Neural progenitor cell (in vitro differentiated cells): Measurements from ENCODE around the gene VPS13D.

Source experiments
- EZH2 ChIP-seq: fragments of 200-600 bp; sonication (generic); IDR thresholded peaks from 2 replicates; pipeline ENCODE4 v1.6.1; 2017; ENCODE audit warnings: antibody characterized with exemption, mild to moderate bottlenecking, moderate library complexity
- EZH2phosphoT487 ChIP-seq: fragments of 200-600 bp; sonication (generic); IDR thresholded peaks from 2 replicates; pipeline ENCODE4 v1.6.1; 2017; ENCODE audit warnings: antibody characterized with exemption
- TF ChIP-seq, protein P1 (sequence below): fragments of 200-600 bp; sonication (generic); IDR thresholded peaks from 2 replicates; pipeline ENCODE4 v1.5.1; 2017; ENCODE audit warnings: antibody characterized with exemption, mild to moderate bottlenecking

DNA sequence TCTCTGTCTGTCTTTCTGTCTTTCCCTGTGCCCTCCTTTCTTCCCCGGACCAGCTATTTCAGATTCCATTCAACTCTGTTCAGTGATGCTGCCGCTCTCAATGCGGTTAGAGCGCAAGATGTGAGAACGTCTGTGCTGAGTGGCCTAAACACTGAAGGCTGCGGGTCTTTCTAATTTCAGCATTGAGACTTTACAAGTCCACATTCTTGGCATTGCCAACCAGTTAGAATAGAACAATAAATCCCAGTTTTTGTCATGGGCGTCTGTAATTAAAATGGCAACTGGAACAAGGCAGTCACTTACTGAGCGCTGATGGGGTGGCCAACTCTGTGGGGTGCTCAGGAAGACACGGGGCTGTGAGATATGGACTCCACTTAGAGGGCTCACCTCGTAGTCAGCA is 275.4 kb downstream of the VPS13D start:
- TF ChIP-seq, protein P1, sequence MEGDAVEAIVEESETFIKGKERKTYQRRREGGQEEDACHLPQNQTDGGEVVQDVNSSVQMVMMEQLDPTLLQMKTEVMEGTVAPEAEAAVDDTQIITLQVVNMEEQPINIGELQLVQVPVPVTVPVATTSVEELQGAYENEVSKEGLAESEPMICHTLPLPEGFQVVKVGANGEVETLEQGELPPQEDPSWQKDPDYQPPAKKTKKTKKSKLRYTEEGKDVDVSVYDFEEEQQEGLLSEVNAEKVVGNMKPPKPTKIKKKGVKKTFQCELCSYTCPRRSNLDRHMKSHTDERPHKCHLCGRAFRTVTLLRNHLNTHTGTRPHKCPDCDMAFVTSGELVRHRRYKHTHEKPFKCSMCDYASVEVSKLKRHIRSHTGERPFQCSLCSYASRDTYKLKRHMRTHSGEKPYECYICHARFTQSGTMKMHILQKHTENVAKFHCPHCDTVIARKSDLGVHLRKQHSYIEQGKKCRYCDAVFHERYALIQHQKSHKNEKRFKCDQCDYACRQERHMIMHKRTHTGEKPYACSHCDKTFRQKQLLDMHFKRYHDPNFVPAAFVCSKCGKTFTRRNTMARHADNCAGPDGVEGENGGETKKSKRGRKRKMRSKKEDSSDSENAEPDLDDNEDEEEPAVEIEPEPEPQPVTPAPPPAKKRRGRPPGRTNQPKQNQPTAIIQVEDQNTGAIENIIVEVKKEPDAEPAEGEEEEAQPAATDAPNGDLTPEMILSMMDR: no peak
- TF ChIP-seq EZH2phosphoT487: no peak
- TF ChIP-seq EZH2: no peak
